ENCODE results near the gene DDX10. TPM values are rescaled to one million over a fixed set of nuclear protein-coding genes. Genes with fewer than 3 reads are reported as not detected.
A peak's percentile ranks its signal among the peaks of the same experiment; 100 is the strongest.

DDX10 gene
- total and polyA plus RNA-seq, 9 of the 15 experiments (the other 6 are each of a cell fraction or from before 2014, with no cell fraction given): 33.9 to 94.6 (median 50.7) TPM

DNA sequence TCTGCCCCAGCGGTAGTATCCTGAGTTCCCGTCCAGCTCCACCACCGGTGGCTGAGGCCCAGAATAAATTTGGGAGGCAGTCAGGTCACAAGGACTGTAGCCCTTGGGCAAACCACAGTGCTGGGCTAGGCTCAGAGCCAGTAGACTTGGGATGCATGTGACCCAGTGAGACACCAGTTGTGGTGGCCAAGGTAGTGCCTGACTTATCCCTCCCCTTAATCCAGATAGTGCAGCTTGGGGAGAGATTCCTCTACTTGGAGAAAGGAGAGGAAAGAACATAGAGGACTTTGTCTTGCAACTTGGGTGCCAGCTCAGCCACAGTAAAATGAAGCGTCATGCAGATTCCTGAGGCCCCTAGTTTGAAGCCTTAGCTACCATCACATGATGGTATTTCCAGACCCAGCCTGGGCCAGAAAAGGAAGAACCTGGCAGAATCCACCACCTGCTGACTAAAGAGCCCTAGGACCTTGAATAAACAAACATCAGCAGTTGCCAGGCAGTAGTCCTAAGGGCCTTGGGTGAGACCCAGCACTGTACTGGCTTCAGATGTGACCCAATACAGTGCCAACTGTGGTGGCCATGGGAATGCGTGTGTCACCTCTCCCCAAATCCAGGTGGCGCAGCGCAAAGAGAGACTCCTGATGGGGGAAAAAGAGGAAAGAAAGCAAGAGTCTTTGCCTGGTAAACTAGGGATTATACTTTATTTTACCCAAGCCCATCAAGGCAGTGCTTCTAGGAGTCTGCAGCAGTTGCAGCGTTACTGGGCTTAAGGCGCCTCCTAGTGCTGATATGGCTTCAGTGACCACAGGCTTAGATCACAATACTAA, 17.0 kb upstream of the DDX10 start (continued):
- TF ChIP-seq, protein P1, sequence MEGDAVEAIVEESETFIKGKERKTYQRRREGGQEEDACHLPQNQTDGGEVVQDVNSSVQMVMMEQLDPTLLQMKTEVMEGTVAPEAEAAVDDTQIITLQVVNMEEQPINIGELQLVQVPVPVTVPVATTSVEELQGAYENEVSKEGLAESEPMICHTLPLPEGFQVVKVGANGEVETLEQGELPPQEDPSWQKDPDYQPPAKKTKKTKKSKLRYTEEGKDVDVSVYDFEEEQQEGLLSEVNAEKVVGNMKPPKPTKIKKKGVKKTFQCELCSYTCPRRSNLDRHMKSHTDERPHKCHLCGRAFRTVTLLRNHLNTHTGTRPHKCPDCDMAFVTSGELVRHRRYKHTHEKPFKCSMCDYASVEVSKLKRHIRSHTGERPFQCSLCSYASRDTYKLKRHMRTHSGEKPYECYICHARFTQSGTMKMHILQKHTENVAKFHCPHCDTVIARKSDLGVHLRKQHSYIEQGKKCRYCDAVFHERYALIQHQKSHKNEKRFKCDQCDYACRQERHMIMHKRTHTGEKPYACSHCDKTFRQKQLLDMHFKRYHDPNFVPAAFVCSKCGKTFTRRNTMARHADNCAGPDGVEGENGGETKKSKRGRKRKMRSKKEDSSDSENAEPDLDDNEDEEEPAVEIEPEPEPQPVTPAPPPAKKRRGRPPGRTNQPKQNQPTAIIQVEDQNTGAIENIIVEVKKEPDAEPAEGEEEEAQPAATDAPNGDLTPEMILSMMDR (IDR thresholded peaks at IDR 0.05 in 2 of 3, conservative IDR thresholded peaks at IDR 0.05 in 1 of 3; ENCODE audit: insufficient read depth in 2 of 3, low read depth in 1 of 3, low read length in 3 of 3): peak; percentile 83 to 93 (median 88)
- TF ChIP-seq ZNF165 (CRISPR knock-in tag; IDR thresholded peaks at IDR 0.05; ENCODE audit: borderline replicate concordance): no peak
- no peak for TF ChIP-seq ZNF76 (CRISPR knock-in tag; IDR thresholded peaks at IDR 0.05; ENCODE audit: borderline replicate concordance)
- TF ChIP-seq, protein P2, sequence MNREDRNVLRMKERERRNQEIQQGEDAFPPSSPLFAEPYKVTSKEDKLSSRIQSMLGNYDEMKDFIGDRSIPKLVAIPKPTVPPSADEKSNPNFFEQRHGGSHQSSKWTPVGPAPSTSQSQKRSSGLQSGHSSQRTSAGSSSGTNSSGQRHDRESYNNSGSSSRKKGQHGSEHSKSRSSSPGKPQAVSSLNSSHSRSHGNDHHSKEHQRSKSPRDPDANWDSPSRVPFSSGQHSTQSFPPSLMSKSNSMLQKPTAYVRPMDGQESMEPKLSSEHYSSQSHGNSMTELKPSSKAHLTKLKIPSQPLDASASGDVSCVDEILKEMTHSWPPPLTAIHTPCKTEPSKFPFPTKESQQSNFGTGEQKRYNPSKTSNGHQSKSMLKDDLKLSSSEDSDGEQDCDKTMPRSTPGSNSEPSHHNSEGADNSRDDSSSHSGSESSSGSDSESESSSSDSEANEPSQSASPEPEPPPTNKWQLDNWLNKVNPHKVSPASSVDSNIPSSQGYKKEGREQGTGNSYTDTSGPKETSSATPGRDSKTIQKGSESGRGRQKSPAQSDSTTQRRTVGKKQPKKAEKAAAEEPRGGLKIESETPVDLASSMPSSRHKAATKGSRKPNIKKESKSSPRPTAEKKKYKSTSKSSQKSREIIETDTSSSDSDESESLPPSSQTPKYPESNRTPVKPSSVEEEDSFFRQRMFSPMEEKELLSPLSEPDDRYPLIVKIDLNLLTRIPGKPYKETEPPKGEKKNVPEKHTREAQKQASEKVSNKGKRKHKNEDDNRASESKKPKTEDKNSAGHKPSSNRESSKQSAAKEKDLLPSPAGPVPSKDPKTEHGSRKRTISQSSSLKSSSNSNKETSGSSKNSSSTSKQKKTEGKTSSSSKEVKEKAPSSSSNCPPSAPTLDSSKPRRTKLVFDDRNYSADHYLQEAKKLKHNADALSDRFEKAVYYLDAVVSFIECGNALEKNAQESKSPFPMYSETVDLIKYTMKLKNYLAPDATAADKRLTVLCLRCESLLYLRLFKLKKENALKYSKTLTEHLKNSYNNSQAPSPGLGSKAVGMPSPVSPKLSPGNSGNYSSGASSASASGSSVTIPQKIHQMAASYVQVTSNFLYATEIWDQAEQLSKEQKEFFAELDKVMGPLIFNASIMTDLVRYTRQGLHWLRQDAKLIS (CRISPR knock-in tag; IDR thresholded peaks at IDR 0.05): peak; percentile 50; the same call in 1 of the 2 replicates
- TF ChIP-seq, protein P3, sequence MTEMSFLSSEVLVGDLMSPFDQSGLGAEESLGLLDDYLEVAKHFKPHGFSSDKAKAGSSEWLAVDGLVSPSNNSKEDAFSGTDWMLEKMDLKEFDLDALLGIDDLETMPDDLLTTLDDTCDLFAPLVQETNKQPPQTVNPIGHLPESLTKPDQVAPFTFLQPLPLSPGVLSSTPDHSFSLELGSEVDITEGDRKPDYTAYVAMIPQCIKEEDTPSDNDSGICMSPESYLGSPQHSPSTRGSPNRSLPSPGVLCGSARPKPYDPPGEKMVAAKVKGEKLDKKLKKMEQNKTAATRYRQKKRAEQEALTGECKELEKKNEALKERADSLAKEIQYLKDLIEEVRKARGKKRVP (CRISPR knock-in tag; IDR thresholded peaks at IDR 0.05): 0 out of 2 replicates have a peak, but pooled peaks have one; percentile 22
- peak; percentile 31; the same call in 1 of the 2 replicates for TF ChIP-seq JUND (IDR thresholded peaks at IDR 0.05; ENCODE audit: borderline replicate concordance, low read depth, low read length)
- no peak for TF ChIP-seq JUND (tag; IDR thresholded peaks at IDR 0.05; ENCODE audit: borderline replicate concordance, low read depth, low read length)
- TF ChIP-seq MAZ (CRISPR knock-in tag; conservative IDR thresholded peaks at IDR 0.05 in 1 of 2, IDR thresholded peaks at IDR 0.05 in 1 of 2): peak in 1 of 2 experiments; percentile 30; a peak in 2 of 4 replicates
- no peak for TF ChIP-seq KLF1 (tag; IDR thresholded peaks at IDR 0.05)
- TF ChIP-seq FUS (optimal IDR thresholded peaks at IDR 0.05; ENCODE audit: low read depth, low read length): no peak
- no peak for TF ChIP-seq CBFB (CRISPR knock-in tag; IDR thresholded peaks at IDR 0.05)
- TF ChIP-seq, protein P4, sequence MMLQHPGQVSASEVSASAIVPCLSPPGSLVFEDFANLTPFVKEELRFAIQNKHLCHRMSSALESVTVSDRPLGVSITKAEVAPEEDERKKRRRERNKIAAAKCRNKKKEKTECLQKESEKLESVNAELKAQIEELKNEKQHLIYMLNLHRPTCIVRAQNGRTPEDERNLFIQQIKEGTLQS (IDR thresholded peaks at IDR 0.05): no peak
- TF ChIP-seq, protein P4 (CRISPR knock-in tag; conservative IDR thresholded peaks at IDR 0.05): peak; percentile 62; the same call in 1 of the 2 replicates
- TF ChIP-seq STAG1 (CRISPR knock-in tag; IDR thresholded peaks at IDR 0.05; ENCODE audit: borderline replicate concordance): peak; percentile 93; the same call in 1 of the 2 replicates
- TF ChIP-seq MTA2 (IDR thresholded peaks at IDR 0.05; ENCODE audit: low read depth): no peak
- peak; percentile 83 for TF ChIP-seq ARID2 (IDR thresholded peaks at IDR 0.05)
